T47D (cell line): Measurements from ENCODE around the gene PNMT.
"Not testable (repeated sequence)": the region's sequence is repeated elsewhere in the genome, so short reads cannot be mapped to it uniquely, and the experiment has no call there.

ENCODE experiments used
- DNase-seq, 2 experiments: peaks; one replicate each; pipeline versions ENCODE4 v3.0.0 to v3.0.0-alpha.2; 2011 to 2012; ENCODE audit warnings: low read depth in 1 of 2, low spot score in 1 of 2
- JUND ChIP-seq: IDR thresholded peaks from 2 replicates; pipeline ENCODE4 v1.6.1; 2012; ENCODE audit warnings: low read depth
- in situ Hi-C: cut with HindIII; loops from 2 replicates; pipeline ENCODE4 v1.10.0; 2016; ENCODE audit warnings: low sequenced_read_pairs, low pct_unique_long_range_greater_than_20kb

PNMT gene

GRCh38 chr17:39683295-39683939 is 15.2 kb downstream of the PNMT start:
- in situ Hi-C loops = no loop called here
- TF ChIP-seq JUND = no peak
- peak in 1 of 2 experiments; percentile 54 for DNase-seq

- in situ Hi-C loops = no loop called here
- no peak for TF ChIP-seq JUND
- DNase-seq = no peak
Measured at GRCh38 chr17:39684369-39685192, 16.3 kb downstream of the PNMT start.

GRCh38 chr17:39687101-39687545 is 18.9 kb downstream of the PNMT start:
- in situ Hi-C loops = no loop called here
- no peak for TF ChIP-seq JUND

GRCh38 chr17:39687546-39688474 is 19.6 kb downstream of the PNMT start, which contains the start of gene PGAP3:
Gene PGAP3 (minus strand): TSS chr17:39688057. CDS start chr17:39688014, 43 bp downstream.
- no peak for TF ChIP-seq JUND
- peak; percentile 92 to 97 for DNase-seq
- in situ Hi-C loops = no loop called here

More at GRCh38 chr17:39687101-39687545, 18.9 kb downstream of the PNMT start:
- DNase-seq = peak in 1 of 2 experiments; percentile 85

GRCh38 chr17:39688475-39688835 is 20.2 kb downstream of the PNMT start:
- DNase-seq = no peak
- in situ Hi-C loops = no loop called here
- TF ChIP-seq JUND = no peak

- no peak for DNase-seq
- TF ChIP-seq JUND = no peak
- in situ Hi-C loops = no loop called here
Measured at GRCh38 chr17:39688945-39689344, 20.7 kb downstream of the PNMT start.

GRCh38 chr17:39694593-39694992 is 26.3 kb downstream of the PNMT start:
- in situ Hi-C loops = no loop called here
- no peak for DNase-seq
- TF ChIP-seq JUND = no peak

- in situ Hi-C loops = no loop called here
Measured at GRCh38 chr17:39695089-39695474, 26.8 kb downstream of the PNMT start.

GRCh38 chr17:39696731-39697130 is 28.5 kb downstream of the PNMT start:
- TF ChIP-seq JUND = no peak
- in situ Hi-C loops = no loop called here
- DNase-seq = no peak

More at GRCh38 chr17:39695089-39695474, 26.8 kb downstream of the PNMT start:
- no peak for TF ChIP-seq JUND
- DNase-seq = no peak

GRCh38 chr17:39697961-39698360 is 29.7 kb downstream of the PNMT start:
- DNase-seq = no peak
- in situ Hi-C loops = no loop called here
- no peak for TF ChIP-seq JUND

GRCh38 chr17:39699157-39699817 is 31.0 kb downstream of the PNMT start:
- DNase-seq, in situ Hi-C loops: not testable (repeated sequence)

GRCh38 chr17:39699818-39700147 is 31.5 kb downstream of the PNMT start, which contains the start of gene ERBB2:
Gene ERBB2 (plus strand): TSS chr17:39700064. CDS start chr17:39700239, 175 bp downstream.
- peak; percentile 88 to 95 for DNase-seq
- in situ Hi-C loops = no loop called here
- TF ChIP-seq JUND = no peak
